Suppressor macrophage treated with lipopolysaccharide for 1 hour (primary cell): ENCODE measurements around the gene IQGAP2.
A peak's percentile ranks its signal among the peaks of the same experiment; 100 is the strongest.

ENCODE experiments used
- DNase-seq, 3 donors: peaks; one replicate each; pipeline ENCODE4 v3.0.0-alpha.2; 2020 to 2022

IQGAP2 gene

DNA sequence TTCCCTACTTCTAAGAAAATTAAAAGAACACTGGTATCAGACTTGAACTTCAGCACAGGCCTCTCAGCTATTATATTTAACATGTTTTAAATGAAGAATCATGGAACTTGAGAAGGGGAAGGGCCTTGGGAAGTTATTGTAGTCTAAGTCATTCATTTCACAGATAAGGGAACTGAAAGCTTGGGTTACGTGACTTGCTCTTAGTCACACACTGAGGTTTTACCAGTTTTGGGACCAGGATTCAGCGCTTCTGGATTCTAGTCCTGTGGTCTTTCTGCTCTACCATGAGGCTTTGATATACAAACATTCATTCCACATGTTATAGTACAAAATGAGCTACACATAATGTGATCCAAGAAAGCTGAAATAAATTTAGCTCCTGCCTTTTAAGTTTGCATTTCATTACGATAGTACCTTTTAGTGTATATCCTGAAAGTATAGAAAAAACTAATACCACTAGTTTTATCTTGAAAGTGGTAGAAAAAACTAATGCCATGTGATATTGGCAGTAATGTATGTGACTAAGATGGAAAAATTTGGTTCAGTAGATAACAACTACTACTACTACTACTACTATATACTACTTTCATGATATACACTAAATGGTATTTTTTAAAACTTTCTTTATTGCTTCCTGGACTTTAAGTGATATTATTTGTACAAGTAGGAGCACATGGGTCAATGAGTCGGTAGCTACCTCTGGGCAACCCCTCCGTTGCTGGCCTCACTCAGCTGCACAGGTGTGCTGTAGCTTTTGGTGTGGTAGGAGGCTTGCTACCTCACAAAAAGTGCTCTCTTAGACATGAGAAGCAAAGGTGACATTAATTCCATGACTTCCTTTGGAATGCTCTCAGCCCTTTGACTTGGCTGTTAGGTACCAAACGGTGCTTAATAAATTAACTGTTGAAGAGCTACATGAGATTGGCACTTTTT lies 179.4 kb downstream of the IQGAP2 start:
- peak; percentile 85 to 96 (median 95) for DNase-seq

DNA sequence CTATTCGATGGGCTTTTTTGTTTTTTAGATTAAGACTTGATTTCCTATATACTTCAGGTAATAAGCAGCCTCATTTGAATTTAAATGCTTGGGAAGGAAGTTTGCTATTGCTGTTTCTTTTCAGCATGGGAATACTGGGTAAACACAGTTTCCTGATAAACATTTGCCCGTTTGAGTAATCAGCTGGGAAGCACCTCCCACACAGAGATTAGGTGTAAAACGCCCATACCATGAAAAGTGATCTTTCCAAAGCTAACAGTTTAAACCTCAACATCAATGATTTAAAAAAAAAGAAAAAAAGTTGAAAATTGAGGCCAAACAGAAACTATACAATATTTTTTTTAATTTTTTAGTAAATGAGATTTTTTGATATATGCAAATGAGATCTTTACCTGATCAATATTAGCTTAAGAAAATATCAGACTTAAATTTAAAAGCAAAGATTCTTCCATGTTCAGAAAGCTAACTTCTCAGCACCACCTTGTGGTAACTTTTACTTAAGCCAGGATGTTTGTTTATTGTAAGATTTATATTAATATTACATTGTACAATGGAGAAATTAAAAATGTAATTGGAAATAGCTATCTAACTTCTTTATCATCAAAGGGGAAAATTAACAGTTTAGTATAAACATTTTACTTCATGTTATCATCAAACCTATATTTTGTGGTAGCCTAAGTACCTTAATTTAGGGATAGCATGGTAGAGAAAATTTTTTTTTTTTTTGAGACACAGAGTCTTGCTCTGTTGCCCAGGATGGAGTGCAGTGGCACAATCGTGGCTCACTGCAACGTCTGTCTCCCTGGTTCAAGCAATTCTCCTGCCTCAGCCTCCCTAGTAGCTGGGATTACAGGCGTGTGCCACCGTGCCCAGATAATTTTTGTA lies 180.3 kb downstream of the IQGAP2 start:
- peak; percentile 27 to 60 (median 47) for DNase-seq

DNA sequence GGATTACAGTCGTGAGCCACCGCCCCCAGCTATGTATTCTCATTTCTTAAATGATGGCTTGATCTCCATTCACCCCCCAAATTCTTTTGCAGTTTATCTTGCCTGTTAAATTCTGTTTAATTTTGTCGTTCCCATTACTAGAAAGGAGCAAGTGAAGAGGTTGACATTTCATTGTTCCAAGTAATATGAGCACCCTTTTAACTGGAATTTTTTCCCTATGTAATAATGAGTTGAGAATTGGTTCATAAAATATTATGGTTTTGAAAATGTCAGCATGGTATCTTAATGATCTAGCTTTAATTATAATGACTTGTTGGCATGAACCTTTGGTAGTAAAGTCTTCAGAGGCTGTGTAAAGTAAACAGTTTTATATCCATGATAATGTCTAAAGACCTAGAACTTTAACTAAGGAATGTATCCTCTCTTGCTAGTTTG lies 182.7 kb downstream of the IQGAP2 start:
- no peak for DNase-seq

DNA sequence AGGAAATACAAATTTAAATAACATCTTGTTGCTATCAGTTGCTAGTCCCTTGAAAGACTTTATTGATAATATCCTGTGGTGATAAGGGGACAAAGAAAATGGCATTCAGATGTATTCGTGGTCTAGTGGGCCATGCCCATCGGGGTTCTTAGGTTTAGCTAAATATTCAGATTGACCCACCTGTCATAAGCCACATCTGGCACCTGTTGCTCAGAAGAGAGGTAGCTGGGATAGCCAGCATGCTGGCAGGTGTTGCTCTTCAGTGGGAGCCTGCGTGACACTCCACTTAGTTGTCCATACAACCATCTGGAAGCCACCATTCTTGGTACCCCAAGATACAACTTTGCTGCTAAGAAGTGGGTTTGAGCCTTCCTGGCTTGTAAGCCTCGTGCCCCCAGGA lies 183.4 kb downstream of the IQGAP2 start:
- no peak for DNase-seq

DNA sequence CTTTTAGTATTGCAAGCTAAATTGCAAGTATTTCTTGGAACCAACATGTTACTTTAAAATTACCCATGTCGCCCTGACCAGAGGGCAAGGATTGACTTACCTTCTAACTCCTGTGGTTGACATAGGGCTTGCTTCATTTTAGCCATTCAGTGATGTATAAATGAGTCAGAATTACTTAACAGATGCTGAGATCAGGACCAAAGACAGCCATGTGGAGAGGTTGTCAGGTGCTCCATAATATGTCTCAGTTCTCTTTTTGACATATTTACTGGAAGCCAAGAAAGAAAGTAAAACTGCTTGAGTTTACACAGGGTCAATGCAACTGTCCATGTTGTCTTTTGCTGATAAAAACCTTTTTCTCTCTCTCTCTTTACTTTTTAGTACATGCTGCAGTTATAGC lies 186.9 kb downstream of the IQGAP2 start:
- DNase-seq = peak; percentile 29 to 60 (median 31)

DNA sequence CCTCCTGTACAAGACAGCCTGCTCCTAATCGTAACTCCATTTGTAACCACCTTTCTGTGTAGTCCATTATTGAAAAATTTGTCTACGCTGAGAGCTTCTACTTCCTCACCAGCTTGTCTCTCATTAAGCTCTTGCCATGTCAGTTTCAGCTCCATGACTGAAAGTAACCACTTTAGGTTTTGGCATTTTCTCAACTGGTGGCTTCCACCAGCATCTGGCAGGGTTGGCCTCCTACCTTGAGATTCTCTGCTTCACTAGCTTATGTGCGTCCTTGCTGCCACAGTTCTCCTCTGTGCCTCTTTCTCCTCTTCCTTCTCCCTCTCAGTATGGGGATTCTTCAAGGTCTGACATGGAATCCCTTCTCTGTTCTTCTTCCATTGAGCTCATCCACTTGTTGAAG lies 188.3 kb downstream of the IQGAP2 start:
- no peak for DNase-seq

DNA sequence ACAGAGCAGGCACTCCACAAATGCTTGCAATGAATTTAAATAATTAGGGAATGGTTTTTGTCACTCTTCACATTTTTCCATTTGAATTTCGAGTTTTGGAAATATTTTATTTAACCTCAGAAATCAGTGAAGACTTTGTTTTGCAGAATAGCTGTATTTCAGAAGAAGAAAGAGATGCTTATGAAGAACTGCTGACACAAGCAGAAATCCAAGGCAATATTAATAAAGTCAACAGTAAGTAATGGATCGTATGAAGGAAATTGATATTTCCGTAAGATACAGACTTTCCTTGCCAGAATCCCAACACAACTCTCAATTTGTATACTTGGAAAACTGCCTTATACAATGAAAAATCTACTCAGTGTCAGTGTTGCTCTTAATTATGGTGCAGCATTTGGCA lies 189.6 kb downstream of the IQGAP2 start:
- DNase-seq = no peak

DNA sequence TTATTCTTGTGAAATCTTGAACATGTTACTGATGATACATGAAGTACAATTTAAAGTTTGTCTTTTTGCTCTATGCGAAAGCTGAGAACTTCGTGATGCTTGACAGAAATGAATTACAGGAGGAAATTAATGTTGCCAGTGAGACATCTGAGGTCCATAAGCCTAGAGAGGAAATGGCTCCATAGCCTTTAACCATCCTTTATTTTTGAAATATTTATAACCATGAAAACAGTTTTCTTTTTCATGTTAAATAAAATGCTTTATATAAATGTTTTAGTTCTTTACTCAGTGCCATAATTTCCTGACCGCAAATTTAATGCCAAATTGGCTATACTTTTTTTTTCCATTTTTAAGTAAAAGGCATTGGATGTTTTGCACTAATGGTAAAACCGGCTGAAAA lies 191.0 kb downstream of the IQGAP2 start:
- no peak for DNase-seq

DNA sequence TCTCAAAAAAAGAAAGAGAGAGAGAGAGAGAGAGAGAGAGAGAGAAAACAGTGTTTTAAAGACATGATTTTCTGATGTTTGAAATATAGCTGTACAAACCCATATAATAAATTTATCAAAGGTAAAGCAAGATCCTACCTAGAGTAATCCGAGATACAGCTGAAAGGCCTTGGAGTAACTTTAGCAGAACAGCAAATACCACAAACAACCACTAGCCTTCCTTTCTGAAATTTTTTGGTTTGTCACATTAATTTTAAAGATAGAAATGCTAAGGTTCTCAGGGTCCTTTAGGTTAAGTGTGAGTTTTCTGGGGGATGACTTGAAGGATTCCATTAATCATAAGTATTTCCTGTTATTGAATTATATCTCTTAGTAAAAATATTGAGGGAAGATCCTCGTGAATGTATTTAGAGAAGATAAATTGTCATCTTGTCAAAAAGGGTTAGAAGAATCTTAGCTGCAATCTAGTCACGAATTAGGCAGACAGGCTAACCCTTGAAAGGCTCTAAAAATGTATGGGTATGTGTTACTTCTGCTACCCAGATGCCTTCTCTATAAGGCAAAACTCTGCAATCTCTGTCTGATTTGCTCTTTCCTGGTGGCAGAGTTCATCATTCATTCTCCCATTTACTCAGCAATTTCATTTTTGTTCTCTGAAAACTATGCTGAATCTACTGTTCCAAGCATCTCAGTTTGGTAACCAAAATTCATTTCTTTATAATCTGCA lies 192.8 kb downstream of the IQGAP2 start:
- no peak for DNase-seq

DNA sequence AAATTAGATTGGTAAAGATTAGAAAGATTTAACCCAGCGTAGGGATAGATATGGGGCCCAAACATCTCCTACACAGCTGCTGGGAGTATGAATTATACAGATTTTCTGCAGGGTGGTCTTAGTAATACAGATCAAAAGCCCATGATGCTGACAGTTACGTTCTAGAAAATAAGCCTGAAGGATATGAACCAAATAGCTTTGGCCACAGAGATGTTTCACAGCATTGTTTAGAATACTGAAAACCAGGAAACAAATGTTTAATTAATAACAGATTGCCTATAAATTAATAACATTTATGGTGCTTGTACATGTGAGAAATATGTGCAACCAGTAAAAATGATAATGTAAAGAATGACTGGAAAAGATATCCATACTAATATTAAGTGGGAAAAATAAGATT lies 195.4 kb downstream of the IQGAP2 start:
- no peak for DNase-seq

DNA sequence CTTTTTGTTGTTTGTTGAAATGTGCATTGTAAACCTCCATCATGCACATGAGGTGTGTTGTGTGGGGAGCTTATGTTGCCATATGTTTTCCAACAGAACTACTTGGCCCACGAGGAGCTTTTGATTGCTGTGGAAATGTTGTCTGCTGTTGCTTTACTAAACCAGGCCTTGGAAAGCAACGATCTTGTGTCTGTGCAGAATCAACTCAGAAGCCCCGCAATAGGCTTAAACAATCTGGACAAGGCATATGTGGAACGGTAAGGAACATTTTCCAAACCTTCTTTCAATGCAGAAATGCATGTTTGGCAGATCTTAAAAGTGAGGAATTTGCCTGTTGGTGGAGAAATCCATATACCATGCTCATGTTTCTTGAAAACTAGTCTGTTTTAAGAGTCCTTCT lies 197.6 kb downstream of the IQGAP2 start:
- no peak for DNase-seq

DNA sequence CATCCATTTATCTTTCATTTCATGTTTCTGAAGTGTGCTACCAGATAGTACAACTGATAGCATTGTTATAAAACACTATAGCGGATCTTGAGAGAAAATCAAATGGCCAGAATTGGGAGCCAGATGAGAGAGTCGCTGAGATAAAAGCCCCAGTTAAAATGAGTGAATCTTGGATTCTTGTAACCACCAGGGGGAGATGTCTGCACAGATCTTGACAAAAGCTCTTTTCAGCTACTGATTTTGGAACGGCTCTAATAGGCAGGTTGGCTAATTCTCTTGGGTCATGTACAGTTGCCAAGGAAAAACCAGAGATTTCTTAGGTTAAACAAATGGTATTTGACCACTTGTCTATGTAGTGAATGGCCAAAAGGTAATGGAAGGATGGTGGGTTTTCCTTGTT lies 198.4 kb downstream of the IQGAP2 start:
- DNase-seq = peak; percentile 73 to 75 (median 73)

DNA sequence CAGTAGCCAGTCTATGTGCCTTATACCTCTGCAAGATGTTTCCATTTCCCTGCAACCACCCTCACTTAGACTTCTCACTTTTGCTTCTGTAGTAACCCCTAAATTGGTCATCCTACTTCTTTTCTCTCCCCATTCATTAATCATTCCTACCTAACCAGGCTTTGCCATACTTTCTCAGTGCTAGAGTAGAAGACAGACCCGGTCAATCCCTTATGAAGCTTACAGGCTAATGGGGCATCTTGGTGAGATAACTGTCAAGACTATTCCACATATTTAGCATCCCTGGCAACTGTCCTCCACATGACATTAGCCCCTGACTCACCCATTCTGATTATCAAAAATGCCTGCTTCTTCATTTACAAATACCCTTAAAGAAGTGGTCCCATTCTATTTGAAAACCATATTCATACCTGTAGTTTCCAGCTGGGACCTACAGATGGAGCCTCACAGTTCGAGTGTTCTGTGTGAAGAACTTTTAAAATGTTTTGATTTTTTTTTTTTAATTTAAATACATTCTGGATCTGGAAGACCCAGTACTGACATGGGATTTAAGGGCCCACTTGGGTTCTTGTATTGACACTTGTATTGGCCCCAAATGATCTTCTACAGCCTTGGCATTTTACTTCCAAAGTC lies 199.1 kb downstream of the IQGAP2 start:
- no peak for DNase-seq

DNA sequence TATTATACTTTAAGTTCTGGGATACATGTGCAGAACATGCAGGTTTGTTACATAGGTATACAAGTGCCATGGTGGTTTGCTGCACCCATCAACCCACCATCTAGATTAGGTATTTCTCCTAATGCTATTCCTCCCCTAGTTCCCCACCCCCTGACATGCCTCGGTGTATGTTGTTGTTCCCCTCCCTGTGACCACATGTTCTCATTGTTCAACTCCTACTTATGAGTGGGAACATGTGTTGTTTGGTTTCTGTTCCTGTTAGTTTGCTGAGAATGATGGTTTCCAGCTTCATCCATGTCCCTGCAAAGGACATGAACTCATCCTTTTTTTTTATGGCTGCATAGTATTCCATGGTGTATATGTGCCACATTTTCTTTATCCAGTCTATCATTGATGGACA lies 200.9 kb downstream of the IQGAP2 start:
- DNase-seq = peak; percentile 34 to 53 (median 46)

DNA sequence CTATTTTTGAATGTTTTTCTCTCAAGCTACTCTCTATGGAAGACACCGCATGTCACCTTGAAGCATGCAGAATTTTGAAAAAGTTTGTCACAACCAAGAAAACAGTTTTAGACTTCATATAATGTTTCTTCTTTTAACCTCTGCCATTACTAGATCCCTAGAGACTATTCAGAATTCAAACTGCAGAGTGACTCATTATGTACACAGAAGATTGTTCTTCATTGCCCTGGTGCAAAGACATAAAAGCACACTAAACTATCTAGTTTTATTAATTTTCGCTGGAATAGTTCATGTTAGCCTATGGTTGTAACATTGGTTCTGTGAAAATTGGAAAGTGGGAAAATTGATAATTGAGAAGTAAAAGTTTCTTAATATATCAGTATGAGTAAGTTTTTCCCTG lies 201.8 kb downstream of the IQGAP2 start:
- DNase-seq = no peak

DNA sequence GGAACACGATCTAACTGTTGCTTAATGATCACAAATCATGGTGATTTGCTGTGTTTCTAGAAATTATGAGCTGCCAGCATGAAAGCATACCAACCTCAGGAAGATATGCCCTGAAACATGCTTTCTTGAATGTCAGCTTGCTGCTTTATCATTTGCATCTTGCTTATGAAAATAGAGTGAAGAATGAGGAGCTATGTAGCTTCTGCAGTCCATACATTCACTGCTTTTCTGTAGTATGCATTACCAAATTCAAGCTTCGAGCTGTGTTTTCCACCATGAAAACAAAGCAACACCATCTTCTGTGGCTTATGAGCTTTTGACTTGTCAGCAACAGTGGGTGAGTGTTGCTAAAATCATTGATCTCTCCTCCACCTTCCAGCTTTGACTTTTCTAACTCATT lies 203.6 kb downstream of the IQGAP2 start:
- DNase-seq = no peak

DNA sequence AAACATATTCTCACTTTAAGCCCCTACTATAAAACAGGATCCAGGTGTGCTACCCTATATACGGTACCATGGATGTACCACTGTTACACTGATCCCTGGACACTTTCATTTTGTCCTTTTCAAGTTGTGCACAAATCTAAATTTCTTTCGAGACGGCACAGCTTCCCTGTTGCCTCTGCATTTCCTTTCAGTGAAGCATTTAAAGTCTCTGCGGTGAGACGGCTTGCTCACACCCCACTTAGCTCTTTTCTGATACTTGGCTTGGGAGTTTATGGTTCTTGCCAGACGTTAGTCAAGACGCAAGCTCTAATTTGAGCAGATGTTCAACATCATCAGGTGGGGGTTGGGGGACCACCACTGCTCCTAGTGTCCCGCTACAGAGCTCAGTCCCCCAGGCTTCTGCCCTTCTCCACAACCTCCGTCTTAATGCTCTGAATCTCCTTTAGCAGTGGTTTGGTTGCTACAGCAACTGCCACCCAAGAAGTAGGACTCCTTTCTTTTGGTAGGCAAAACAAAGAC lies 204.3 kb downstream of the IQGAP2 start:
- DNase-seq = no peak

DNA sequence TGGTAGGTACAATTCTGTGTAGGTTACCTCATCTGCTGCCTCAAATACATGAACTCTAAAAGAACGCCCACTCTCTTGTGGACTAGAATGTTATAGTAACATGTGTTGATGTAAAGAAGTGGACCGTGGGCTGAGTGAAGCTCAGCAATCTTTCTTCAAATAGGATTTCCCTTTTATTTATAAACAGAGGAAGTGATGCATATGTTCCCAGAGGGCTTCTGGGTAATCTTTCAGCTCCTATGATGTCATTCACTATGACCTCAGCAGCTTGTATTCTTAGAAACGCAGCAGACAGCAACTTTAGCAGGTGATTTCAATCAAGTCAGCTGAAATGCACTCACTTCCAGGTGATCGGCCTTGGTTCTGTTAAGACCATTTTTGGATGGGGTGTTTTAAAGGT lies 205.7 kb downstream of the IQGAP2 start:
- DNase-seq = peak; percentile 82 to 95 (median 91)

DNA sequence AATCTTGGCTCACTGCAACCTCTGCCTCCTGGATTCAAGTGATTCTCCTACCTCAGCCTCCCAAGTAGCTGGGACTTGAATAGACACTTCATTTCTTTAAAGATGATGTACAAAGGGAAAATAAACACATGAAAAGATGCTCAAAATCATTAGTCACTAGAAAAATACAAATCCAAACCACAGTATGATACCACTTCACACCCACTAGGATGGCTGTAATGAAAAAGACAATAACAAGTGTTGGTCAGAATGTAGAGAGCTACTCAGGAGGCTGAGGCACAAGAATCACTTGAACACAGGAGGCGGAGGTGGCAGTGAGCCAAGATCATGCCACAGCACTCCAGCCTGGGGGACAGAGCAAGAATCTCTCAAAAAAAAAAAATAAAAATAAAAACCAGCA lies 207.1 kb downstream of the IQGAP2 start:
- no peak for DNase-seq

DNA sequence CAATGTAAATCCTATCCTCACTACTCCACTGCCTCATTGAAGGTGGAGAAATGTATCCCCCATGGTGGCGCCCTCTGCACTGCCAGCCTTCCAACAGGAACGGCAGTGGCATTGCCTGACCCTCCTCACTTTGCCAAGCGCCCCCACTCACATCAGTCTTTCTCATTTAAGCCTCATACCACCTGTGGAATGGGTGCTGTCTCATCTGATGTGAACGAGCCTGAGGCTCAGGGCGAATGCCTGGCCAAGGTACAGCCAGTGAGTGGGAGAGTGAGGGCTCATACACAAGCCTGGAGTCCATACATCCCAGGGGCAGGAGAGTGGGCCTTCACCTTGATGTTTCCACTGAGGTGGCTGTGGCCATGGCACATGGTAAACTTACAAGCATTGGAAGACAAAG lies 209.9 kb downstream of the IQGAP2 start:
- no peak for DNase-seq

DNA sequence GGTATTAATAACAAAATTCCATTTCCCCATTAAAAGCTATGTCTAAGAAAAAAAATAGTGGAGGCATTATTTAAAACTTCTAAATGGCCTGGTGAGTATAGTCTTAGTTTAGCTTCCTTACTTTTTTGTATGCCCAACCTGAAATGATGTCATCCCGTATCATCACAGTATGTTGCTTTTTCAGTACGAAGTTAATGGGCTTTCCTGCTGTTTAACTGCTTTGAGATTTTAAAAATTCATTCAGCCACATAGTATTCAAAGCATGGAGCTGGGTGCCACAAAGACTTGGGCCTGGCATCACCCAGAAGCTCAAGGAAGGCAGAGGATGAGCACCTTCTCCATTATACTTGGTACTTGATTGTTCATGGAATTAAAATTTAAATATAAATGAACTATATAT lies 212.7 kb downstream of the IQGAP2 start:
- no peak for DNase-seq

DNA sequence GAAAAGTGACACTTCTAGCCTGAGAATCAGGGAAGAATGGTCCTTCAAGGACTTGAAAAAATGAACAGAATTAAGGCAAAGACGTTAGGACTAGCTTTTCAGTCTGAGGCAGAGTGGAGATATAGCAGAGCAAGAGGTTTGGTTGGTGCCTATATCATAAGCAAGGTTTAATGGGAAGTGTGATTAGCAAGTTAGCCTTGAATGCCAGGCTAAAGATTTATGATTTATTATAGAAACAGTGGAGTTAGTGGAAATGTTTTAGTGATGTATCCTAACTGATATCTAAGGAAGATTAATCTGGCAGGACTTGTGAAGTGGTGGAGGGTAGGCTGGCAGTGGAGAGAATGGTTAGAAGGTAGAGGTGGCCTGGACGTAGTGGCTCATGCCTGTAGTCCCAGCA lies 213.1 kb downstream of the IQGAP2 start:
- no peak for DNase-seq
